Muscle layer of colon (tissue), 2 donors: ENCODE measurements around the gene TPPP2.

Experiments
- H3K27ac ChIP-seq: one replicate; pipeline ENCODE4 v1.7.0; 2013; ENCODE audit warnings: low read depth, mild to moderate bottlenecking, low read length, moderate library complexity
- H3K27me3 ChIP-seq, 2 donors: one replicate each; pipeline ENCODE4 v1.7.0; 2013; ENCODE audit warnings: low read length in 2 of 2, mild to moderate bottlenecking in 2 of 2; ENCODE audit not compliant: insufficient read depth in 2 of 2, control insufficient read depth in 1 of 2
- H3K36me3 ChIP-seq: one replicate; pipeline ENCODE4 v1.7.0; 2013; ENCODE audit warnings: mild to moderate bottlenecking, low read length; ENCODE audit not compliant: insufficient read depth
- H3K4me1 ChIP-seq: one replicate; pipeline ENCODE4 v1.7.0; 2013; ENCODE audit warnings: mild to moderate bottlenecking, low read length; ENCODE audit not compliant: insufficient read depth
- H3K4me3 ChIP-seq, 2 donors: one replicate each; pipeline ENCODE4 v1.7.0; 2013; ENCODE audit warnings: low read length in 2 of 2, low read depth in 1 of 2, mild to moderate bottlenecking in 1 of 2, moderate library complexity in 1 of 2
- H3K9ac ChIP-seq: one replicate; pipeline ENCODE4 v1.7.0; 2013; ENCODE audit warnings: low read length
- H3K9me3 ChIP-seq: one replicate; pipeline ENCODE4 v1.7.0; 2013; ENCODE audit warnings: mild to moderate bottlenecking, low read length
- donor health status: abdominal sarcoma.
- donor health status: Adenocarcinoma of cecum.

TPPP2 gene

DNA sequence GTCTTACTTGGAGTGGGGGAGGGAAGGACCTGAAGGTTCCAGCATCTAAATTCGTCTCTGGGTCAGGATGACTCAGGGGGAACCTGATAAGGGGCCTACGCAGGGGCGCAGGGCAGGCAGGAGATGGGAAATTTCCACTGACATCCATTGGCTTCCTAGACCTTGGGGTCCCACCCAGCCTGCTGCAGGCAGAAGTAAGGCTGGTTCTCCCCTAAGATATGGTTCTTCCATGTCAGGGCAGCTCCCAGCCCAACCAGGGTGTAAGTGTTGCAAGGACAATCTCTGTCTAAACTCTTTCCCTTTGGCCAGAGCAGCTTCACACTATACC is 3.1 kb upstream of the TPPP2 start:
- Histone ChIP-seq H3K27ac (no peak overlapping the region), H3K4me1 (peaks cover 25% of the 10 kb centered on the region), H3K36me3 (peaks cover 3% of the 10 kb centered on the region), H3K4me3 (no peak overlapping the region), H3K9me3 (no peaks in the 10 kb centered on the region), H3K9ac (no peak overlapping the region), H3K27me3 (no peaks in the 10 kb centered on the region)

DNA sequence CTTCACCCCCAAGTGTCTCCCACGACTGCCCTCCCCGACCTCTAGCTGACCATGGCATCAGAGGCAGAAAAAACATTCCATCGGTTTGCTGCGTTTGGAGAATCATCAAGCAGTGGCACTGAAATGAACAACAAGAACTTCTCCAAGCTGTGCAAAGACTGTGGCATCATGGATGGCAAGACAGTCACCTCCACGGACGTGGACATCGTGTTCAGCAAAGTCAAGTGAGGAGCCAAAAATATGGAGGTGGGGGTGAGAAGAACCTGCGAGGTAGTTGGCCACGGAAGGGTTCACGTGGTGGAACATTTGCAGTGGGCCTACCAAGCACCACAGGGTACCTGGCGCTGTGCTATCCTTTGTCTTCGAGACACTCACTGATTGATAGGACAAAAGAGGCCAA is 514 bp downstream of the TPPP2 start:
- Histone ChIP-seq H3K9me3 (no peaks in the 10 kb centered on the region), H3K4me1 (peaks cover 7% of the 10 kb centered on the region), H3K27ac (no peak overlapping the region), H3K4me3 (no peak overlapping the region), H3K9ac (no peak overlapping the region), H3K27me3 (no peaks in the 10 kb centered on the region), H3K36me3 (no peaks in the 10 kb centered on the region)

DNA sequence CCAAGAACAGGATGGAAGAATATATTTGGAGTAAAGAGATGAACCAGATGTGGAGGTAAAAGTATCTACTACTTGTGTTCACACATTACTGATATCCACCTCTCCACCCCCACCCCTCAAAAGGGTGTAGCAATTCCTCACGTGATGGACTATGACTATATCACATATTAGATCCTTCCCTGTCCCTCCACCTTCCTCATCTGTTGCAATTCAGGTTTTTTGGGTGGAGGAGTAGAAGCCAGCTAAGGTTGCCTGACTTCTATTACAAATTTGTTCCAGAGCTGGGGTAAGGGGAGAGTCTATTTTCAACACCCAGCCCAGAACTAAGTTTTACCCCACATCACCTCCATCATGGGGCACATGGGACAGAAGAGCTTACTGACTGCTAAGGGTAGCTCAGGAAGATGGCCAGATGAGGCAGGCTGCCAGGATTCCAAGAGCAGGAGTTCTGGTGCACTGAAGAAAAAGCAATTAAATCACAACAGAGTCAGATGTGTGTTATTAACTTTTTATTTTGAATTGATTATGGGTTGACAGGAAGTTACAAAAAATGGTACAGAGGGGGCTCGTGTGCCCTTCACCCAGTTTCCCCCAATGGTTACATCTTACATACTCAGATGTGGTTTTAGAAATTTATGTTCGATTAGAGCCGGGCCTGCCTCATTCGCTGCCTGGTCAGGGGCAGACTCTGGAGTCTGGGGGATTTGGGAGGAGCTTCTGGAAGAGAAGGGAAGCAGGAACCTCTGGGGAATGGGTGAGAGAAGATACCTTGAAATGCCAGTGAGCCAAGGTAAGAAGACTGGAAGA is 2.5 kb downstream of the TPPP2 start:
- H3K9ac ChIP-seq = no peak overlapping the region
- H3K27me3 ChIP-seq = no peaks in the 10 kb centered on the region
- H3K9me3 ChIP-seq = no peaks in the 10 kb centered on the region
- H3K4me3 ChIP-seq = no peak overlapping the region
- no peaks in the 10 kb centered on the region for H3K36me3 ChIP-seq
- no peaks in the 10 kb centered on the region for H3K4me1 ChIP-seq
- H3K27ac ChIP-seq = no peak overlapping the region

DNA sequence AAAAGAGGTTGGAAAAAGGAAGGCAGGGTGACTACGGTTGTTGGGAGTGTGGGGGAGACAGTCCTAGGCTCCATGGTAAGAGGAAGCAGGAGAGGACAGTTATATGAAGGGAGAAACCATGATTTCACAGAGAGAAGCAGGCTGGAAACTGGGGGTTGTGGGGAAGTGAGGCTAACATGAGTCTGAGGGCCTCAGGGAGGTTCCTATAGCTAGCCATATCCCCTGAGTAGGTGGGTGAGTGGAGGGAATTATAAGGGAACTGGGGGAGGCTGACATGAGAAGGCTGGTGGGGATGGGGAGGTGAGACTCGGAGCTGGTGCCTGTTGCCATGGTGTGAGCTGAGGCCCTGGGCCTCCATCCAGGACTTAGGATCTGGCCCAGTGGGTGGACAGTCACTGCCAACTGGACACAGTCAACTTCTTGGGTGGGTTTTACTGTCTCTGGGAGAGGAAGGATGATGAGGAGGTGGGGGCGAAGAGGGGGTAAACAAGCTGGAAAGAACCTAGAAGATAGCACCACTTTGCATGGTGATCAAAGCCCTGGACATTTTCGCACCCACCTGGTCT is 3.2 kb downstream of the TPPP2 start:
- no peak overlapping the region for H3K27ac ChIP-seq
- no peaks in the 10 kb centered on the region for H3K9me3 ChIP-seq
- H3K4me3 ChIP-seq = no peak overlapping the region
- H3K4me1 ChIP-seq = peaks cover 4% of the 10 kb centered on the region
- no peaks in the 10 kb centered on the region for H3K36me3 ChIP-seq
- H3K27me3 ChIP-seq = no peaks in the 10 kb centered on the region
- no peak overlapping the region for H3K9ac ChIP-seq

DNA sequence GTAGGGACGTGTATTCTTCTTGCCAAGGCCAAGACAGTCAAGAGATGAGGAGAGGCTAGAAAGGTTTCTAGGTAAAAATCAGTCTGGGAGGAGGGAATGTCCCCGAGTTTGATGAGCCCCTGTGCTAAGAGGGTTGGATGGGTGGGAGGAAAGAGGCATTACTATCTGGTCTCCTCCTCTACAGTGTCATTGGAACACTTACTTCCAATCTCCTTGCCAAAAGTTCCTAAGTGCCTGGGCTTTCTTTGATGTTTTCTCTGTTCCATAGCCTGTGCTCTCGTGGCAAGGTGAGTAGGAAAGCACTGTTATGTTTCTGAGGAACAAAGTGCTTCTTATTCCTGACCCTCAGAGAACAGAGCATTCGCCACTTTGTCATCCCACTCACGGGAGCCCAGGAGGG is 4.7 kb downstream of the TPPP2 start, which contains the start of gene RNASE13:
Gene RNASE13, minus strand, starts transcription at position 101 of the 400 bp plus-strand sequence. CDS start 519 bp downstream, outside the sequence.
- H3K4me1 ChIP-seq = peaks cover 19% of the 10 kb centered on the region
- H3K27me3 ChIP-seq = no peaks in the 10 kb centered on the region
- no peak within 1 kb of the TSS for H3K4me3 ChIP-seq
- no peak within 1 kb of the TSS for H3K9ac ChIP-seq
- no peak within 1 kb of the TSS for H3K27ac ChIP-seq
- H3K36me3 ChIP-seq = no peaks in the 10 kb centered on the region
- no peaks in the 10 kb centered on the region for H3K9me3 ChIP-seq

DNA sequence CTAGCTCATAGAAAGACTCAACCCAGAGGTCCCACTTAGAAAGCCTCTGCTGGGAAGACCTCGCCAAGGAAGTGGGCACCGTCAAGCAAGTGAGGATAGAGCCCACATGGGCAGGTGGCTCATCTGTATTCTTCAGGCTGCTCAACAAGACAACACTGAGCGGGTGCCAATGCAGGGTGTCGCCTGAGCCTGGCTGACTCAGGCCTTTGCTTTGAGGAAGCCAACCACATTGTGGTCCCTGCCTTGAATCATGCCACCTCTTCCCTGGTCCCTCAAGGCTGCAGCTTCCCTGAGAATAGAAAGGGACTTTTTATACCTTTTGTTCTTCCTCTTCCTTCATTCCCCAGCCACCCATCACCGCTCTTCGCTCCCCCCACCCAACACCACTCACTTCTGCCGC is 6.7 kb downstream of the TPPP2 start:
- peaks cover 28% of the 10 kb centered on the region for H3K4me1 ChIP-seq
- no peaks in the 10 kb centered on the region for H3K27me3 ChIP-seq
- H3K27ac ChIP-seq = no peak overlapping the region
- H3K36me3 ChIP-seq = no peaks in the 10 kb centered on the region
- H3K4me3 ChIP-seq = no peak overlapping the region
- H3K9me3 ChIP-seq = no peaks in the 10 kb centered on the region
- no peak overlapping the region for H3K9ac ChIP-seq

DNA sequence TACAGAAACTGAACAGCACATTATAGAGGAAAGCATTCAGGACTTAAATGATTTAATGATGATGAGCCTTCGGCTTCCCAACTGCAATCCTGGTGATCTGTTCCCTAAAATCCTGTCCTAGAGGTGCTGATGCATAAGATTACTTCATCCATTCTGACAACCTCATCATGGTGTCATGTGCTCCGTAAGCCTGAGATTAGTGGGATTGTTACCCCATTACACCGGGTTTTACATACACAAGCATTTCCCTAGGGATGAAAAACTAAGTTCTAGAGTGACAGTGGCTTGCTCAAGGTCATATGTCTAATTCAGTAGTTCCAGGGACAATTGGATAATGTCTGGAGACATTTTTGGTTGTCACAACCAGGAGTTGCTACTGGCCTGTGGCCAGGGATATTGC is 7.1 kb downstream of the TPPP2 start:
- no peak overlapping the region for H3K27ac ChIP-seq
- H3K9me3 ChIP-seq = no peaks in the 10 kb centered on the region

DNA sequence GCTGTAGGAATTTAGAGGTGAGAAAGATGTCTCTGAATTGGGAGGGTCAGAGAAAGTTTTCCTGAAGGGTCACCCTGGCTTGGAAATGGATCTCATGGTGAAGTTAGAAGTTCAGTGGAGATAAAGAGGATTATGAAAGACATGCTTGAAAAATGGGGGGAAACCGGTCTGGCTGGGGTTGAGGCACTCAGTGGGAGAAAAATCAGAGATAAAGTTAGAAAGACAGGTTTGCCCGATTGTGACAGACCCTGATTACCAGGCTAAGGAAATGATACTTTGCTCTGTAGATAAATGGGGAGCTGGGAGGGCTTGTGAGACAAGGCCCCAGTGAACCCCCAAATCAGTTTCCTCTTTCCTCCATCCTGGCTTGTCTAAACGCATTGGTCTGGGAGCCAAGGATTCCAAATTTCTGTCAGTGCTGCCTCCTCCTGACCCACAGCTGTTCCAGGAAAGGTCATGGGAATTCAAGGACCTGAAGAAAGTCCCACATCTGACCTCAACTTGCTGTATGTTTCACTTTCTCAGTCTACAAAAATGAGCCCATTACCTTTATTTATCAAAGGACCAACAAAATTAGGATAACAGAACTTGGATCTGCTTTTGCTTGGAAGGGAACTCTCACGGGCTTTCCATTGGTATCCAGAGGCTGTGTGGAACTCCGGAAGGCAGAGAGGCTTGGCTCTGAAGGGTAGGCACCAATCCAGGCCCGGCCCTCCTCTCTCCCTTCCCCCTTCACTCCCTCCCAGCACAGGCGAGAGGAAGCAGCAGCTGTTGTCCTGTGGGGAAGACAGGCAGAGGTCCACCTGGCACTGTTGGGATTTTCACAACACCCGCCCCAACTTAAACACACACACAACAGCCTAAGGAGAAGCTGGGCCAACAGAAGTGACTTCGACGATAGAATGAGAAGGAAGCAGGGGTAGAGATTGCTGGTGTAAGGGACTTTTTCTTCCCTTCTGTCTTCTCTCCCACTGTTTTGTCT is 8.7 kb downstream of the TPPP2 start:
- H3K4me3 ChIP-seq = peak overlapping the region in 1 of 2 donors; percentile 38
- peak overlapping the region; percentile 81 for H3K27ac ChIP-seq
- H3K27me3 ChIP-seq = no peaks in the 10 kb centered on the region
- H3K4me1 ChIP-seq = peaks cover 28% of the 10 kb centered on the region
- H3K36me3 ChIP-seq = no peaks in the 10 kb centered on the region
- H3K9ac ChIP-seq = peak overlapping the region; percentile 2
- no peaks in the 10 kb centered on the region for H3K9me3 ChIP-seq

More for the DNA sequence above, 7.1 kb downstream of the TPPP2 start:
- Histone ChIP-seq H3K9ac (no peak overlapping the region), H3K4me1 (peaks cover 28% of the 10 kb centered on the region), H3K36me3 (no peaks in the 10 kb centered on the region), H3K27me3 (no peaks in the 10 kb centered on the region), H3K4me3 (no peak overlapping the region)

DNA sequence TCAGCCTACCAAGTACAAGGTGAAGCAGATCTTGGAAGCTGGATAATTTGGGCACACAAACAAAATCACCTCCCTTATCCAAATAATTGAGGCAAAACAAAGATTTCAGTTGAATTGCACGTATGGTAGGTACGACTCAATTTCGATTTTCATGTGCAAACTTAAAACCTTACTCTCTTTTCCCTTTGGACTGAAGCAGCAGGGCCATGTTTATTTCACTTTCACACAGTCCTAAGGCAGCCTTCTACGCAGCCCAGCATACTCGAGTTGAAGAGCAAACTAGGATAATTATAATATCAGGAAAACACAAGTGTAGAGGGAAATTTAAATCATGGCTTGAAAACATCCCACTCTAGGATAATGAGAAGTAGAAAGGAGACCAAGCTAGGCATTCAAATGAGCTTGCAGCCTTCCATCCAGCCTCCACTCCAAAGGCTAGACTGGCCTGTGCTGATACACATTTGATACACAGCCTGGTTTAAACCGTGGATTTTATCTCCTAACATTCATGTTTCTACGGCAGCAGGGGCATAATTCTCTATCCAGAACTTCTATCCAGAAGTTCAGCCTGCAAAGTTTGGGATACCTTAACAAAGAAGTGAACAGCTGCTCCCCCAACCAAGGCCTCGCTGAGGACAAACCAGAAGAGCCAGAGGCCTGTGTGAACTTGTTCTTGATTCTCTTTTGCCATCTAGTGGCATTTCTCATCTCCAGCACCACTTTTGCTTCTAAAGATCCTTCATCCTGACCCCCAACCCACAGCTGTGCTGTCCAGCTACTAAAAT is 9.8 kb downstream of the TPPP2 start:
- Histone ChIP-seq H3K4me1 (peaks cover 32% of the 10 kb centered on the region), H3K27ac (peak overlapping the region; percentile 81), H3K36me3 (no peaks in the 10 kb centered on the region), H3K4me3 (peak overlapping the region in 1 of 2 donors; percentile 38), H3K27me3 (no peaks in the 10 kb centered on the region), H3K9ac (peak overlapping the region; percentile 2), H3K9me3 (no peaks in the 10 kb centered on the region)

DNA sequence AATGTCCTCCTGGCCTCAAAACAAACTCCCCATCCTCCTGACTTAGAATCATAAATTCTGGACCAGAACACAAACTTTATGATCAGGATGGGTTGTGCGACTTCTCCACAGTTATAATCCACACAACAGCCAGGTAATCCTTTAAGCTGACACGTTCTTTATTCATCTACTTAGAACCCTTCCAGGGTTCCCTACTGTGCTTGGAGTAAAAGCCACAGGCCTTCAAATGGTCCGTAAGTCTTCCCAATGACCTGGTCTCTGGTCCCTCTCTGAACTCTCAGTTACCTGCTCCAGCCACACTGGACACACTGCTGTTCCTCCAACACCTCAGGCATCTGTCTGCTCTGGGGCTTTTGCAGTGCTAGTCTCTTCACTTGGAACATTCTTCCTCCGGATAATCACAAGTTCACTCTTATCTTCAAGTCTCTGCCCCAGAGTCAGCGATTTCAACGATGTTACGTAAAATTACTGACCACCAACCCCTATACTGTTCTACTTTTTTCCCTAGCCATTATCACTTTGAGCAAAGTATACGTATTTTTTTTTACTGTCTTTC is 10.4 kb downstream of the TPPP2 start:
- peaks cover 32% of the 10 kb centered on the region for H3K4me1 ChIP-seq

More for the DNA sequence above, 10.4 kb downstream of the TPPP2 start:
- H3K27ac ChIP-seq = no peak overlapping the region
- H3K36me3 ChIP-seq = no peaks in the 10 kb centered on the region
- no peak overlapping the region for H3K9ac ChIP-seq
- no peaks in the 10 kb centered on the region for H3K9me3 ChIP-seq
- no peaks in the 10 kb centered on the region for H3K27me3 ChIP-seq
- H3K4me3 ChIP-seq = no peak overlapping the region
